Measurements from ENCODE around the gene PPARA.

- no peak for TF ChIP-seq CTCF (IDR thresholded peaks at IDR 0.05; ENCODE audit: poor library complexity, severe bottlenecking)
- no peak for TF ChIP-seq MXI1 (conservative IDR thresholded peaks at IDR 0.05; ENCODE audit: poor library complexity, severe bottlenecking)
- TF ChIP-seq EP300 (conservative IDR thresholded peaks at IDR 0.05; ENCODE audit: poor library complexity, severe bottlenecking), result no peak
- no peak for TF ChIP-seq EZH2 (IDR thresholded peaks at IDR 0.05; ENCODE audit: borderline replicate concordance, insufficient read depth, low read length, poor library complexity, severe bottlenecking)
- no peak for TF ChIP-seq REST (IDR thresholded peaks at IDR 0.05; ENCODE audit: borderline replicate concordance)
- TF ChIP-seq RAD21 (conservative IDR thresholded peaks at IDR 0.05), result no peak
Observed at GRCh38 chr22:46131151-46131587, 19.2 kb upstream of the PPARA start.
